ENCODE data around the gene CEP19.
"Not testable (repeated sequence)": the region's sequence is repeated elsewhere in the genome, so short reads cannot be mapped to it uniquely, and the experiment has no call there.

The CEP19 gene, protein sequence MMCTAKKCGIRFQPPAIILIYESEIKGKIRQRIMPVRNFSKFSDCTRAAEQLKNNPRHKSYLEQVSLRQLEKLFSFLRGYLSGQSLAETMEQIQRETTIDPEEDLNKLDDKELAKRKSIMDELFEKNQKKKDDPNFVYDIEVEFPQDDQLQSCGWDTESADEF

GRCh38 chr3:196711838-196712513 lies at the start of gene CEP19, which contains the start of gene PIGX:
CEP19 (minus strand) TSS chr3:196712250; CDS start chr3:196708657, 3,593 bp downstream.
PIGX (plus strand) TSS chr3:196712377.
- no peak for FAIRE-seq

DNA sequence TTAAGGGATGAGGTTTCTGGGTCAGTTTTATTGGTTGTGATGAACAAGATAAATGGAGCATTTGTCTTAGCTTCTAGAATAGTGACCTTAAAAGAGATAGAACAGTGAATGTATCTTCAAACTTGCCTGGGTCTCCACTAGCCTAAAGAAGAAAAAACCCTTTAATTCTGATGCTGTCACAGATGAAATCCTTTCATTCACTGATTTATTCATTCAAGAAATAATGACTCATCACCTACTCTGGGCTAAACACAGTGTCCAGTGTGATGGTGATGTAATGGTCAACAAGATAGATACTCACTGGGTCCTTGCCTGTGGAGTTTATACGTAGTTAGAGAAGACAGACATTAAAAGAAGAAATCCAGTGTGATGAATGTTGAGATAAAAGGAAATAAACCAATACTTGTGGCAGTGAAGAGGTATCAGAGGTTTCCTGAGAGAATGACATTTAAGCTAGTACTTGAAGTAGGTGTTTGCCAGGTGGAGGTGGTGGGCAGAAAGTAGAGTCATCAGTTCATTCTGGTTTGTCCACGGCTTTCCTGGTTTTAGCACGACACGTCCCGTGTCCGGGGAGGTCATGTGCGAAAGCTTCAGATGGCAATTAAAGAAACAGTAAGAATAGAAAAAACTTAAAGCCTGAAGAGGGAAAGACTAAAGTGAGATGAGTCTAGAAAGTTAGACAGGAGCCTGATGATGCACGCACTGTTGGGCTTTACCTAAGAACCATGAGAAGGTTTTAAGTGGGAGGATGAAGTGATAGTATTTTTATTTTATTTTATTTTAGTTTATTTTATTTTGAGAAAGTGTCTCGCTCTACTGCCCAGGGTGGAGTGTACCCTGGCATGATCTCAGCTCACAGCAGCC lies 46.1 kb upstream of the CEP19 start:
- no peak for FAIRE-seq

DNA sequence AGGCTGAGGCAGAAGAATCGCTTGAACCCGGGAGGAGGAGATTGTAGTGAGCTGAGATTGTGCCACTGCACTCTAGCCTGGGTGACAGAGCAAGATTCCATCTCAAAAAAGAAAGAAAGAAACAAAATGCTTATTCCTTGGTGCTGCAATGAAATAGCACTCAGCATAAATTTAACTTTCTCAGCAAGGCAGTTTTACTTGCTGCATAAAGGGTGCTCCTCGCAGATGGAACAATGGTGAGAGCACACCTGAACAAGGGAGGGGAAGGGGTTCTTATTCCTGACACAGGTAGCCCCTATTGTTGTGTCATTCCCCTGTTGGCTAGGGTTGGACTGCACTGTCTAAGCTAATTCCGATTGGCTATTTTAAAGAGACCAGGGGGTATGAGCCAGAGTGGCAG lies 44.7 kb upstream of the CEP19 start:
- FAIRE-seq, result no peak

DNA sequence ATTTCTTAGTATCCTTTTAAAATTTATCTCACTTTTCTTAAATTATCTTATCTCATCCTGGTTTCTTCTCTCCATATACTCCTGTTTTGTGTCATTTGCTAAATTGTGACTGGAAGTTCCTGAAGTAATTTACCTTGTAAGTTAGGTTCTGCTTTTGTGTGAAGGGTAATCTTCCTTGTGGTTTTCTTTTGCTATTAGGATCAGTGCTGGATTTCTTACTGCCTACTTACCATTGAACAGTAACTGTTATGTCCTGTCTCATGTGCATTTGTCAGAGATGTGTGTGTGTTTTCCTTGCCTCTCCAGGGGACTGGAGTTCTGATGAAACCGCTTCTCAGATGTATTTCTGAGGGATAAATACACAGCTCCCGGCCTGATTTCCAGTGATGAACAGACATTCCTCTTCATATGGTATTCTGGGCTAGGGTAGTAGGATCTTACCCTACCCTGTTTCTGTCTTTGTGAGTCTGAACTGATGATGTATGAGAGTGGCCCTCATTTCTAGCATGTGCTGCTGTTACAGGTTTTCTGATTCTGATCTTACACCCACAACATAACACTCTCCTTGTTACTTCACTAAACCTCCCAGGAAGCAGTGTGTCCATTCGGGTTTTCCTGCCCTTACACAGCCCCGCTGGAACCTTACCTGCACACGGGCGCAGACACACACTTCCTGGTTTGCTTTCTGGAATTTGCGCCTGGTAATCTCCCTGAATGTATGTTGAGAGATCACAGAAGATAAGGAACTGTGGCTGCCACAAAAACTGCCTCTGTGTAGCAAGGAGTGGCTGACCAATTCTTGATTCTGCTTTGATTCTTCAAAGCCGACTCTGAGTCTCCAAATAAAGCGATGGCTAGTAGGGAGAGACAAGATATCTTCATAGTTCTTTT lies 42.3 kb upstream of the CEP19 start:
- FAIRE-seq, result no peak

GRCh38 chr3:196753201-196753600 lies 41.2 kb upstream of the CEP19 start:
- FAIRE-seq, result no peak

DNA sequence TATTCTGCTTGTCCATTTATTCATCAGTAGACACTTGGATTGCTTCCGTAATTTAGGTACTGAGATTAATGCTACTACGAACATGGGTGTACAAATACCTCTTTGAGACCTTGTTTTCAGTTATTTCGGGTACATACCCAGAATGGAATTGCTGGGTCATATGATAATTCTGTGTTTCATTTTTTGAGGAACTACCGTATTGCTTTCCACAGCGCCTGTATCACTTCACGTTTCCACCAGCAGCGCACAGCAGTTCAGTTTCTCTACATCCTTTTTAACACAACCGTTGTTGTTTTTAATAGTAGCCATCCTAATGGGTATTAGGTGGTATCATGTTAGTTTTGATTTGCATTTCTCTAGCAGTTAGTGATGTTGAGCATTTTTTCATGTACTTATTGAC lies 37.1 kb upstream of the CEP19 start:
- no peak for FAIRE-seq

GRCh38 chr3:196743569-196743968 lies 31.5 kb upstream of the CEP19 start:
- not testable (repeated sequence) for FAIRE-seq

GRCh38 chr3:196741249-196741889 lies 29.3 kb upstream of the CEP19 start:
- peak; percentile 21 for FAIRE-seq

GRCh38 chr3:196740481-196741248 lies 28.6 kb upstream of the CEP19 start:
- FAIRE-seq, result no peak

GRCh38 chr3:196739671-196740480 lies 27.8 kb upstream of the CEP19 start, which contains the start of gene PAK2:
PAK2 (plus strand) TSS chr3:196739857; CDS start chr3:196782647, 42,790 bp downstream.
- FAIRE-seq, result no peak

DNA sequence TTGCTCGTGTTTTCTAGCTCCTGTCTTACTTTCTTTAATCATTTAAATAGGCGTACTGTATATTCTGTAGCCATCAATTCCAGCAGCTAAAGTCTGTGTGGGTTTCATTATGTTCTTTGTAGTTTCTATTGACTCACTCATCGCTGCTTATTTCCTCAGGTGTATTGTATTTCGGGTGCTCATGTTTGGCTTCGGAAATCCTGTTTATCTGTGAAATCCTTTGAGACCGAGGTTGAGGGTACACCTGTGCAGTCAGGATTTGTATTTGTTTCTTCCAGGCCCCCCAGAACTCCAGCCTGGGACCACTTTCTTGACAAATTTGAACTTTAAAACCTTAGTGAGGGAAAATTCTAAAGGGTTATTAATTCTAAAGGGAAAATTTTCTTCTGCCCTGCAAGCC lies 25.6 kb upstream of the CEP19 start:
- FAIRE-seq, result no peak

DNA sequence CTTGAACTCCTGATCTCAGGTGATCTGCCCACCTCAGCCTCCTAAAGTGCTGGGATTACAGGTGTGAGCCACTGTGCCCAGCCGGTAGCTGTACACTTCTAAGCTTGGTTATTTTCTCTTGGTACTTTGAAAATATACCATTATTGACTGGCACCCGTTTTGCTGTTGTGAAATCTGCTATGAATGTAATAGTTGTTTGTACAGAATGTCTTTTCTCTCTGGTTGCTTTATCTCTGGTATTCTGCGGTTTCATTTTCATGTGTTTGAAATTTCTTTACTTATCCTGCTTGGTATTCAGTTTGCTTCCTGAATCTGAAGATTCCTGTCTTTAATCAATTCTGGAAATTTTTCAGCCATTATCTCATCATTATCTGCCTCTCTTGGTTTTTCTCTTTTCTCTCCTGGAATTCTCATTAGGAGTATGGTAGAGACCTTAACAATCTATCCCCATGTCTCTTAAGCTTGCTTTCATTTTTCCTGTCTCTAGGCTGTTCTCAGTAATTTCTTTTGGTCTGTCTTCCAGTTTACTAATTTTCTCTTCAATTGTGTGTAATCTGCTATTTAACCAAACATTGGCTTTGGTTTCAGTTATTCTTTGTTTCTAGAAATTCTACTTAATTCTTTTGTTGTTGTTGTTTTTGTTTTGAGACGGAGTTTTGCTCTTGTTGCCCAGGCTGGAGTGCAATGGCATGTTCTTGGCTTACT lies 24.8 kb upstream of the CEP19 start:
- no peak for FAIRE-seq

- no peak for FAIRE-seq
These were observed 23.7 kb upstream of the CEP19 start for GRCh38 chr3:196735751-196736150.

DNA sequence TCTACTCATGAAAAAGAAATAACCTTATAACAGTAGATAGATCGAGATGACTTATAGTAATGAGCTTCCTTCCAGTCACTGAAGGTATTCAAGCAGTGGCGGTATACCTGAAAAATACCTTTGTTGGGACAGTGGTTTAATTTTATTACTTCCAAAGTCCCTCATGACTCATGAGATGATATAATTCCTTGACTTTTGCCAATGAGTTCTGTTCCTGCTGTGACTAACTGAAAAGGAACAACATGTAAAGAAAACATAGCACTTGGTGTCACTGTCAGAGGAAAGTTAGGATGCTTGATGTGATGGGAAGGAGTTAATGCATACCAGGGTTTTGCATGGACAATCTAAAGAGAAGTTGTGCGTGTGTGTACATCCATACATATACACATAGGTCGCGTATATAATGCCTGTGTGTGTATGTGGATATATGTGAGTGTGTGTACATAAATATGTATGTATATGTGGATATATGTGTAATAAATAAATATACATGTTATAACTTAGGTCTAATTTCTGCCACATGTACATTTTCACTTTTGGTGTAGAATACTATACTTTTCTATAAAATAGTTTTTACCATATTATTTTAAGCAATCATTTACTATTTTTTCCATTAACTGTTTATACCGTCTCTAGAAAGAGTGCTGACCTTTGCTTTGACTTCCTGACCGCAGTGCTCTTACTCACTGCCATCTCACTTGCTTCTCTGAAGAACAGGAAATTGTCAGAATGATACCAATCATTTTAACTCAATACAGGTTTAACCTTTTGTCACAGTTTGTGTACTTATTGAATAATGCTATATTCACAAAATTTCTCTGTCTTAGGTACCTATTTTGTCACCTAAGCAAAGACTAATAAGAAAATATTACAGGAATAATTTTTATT lies 15.0 kb upstream of the CEP19 start:
- FAIRE-seq, result no peak

DNA sequence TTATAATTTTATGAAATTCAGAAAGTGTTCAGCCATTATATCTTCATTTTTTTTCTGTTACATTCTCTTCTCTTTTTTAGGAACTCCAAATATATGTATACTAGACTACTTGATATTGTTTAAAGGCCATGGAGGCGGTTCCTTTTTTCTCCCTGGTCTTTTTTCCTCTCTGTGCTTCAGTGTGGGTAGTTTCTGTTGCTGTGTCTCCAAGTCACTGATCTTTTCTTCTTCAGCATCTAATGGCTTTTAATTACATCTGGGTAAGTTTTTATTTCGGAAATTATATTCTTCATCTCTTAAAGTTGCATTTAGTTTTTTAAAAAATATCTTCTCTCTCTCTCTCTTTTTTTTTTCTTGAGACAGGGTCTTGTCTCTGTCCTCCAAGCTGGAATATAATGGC lies 9.0 kb upstream of the CEP19 start:
- no peak for FAIRE-seq

GRCh38 chr3:196717162-196717561 lies 5.1 kb upstream of the CEP19 start:
- FAIRE-seq, result not testable (repeated sequence)

DNA sequence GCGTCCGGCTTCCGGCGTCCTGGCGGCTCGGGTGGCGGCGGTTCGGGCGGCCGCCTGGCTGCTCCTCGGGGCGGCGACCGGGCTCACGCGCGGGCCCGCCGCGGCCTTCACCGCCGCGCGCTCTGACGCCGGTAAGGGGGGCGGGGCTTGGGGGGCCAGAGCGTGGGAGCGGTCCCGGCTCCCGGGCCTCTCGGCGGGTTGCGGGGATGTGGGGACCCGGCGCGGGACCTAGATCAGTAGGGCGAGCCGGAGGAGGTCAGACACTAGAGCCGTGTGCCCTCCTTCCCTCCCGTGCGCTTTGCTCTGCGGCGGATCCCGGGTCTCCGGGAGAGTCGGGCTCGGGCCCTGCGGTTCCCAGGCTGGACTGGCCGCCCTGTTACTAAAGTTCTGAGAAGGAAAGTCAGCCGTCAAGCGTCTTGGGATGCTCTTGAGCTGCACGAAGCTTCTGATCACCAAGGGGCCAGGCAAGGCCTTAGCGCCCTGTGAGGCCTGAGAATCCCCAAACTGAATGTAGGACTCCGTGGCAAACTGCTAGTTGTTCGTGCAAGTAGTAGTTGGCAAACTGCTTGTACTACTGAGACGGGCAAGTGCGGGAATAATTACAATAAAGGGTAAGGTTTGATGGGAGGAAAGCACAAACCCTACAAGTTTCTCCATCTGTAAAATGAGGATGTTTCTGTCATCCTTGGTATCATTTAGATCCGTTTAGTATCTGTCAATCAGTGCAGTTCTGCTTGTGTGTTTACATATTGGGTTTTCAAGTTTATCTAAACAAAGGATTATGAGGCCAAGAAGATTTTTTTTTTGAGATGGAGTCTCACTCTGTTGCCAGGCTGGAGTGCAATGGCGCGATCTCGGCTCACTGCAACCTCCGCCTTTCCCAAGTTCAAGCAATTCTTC lies 714 bp upstream of the CEP19 start:
- no peak for FAIRE-seq

DNA sequence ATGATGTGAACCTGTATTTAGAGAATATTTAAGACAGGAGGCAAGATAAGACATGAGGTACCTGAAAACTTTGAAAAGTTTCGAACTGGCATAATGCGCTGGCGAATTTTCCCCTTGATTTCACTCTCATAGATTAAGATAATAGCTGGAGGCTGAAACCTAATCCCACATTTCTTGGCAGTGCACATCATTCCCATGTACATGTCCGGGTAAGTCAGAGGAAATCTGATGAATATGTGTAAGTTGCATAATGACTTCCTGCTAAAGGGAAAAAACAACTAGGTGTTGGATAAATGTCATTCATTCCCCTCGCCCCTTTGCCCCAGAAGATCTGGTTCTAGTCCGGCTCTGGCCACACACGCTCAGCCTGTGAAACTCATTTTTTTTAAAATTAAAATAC lies 3.6 kb downstream of the CEP19 start:
- FAIRE-seq, result no peak
